Epithelial cell of esophagus (primary cell): ENCODE data around the gene TENM4.

ENCODE experiments used
- DNase-seq: peaks from one replicate; pipeline ENCODE4 v3.0.0; 2010; ENCODE audit warnings: low read depth
- H3K4me3 ChIP-seq: 2 replicates; pipeline ENCODE4 v1.5.1; 2011; ENCODE audit warnings: mild to moderate bottlenecking, low read length, control low read depth
- CTCF ChIP-seq: IDR thresholded peaks from 2 replicates; pipeline ENCODE4 v1.5.1; 2011; ENCODE audit warnings: low read depth, mild to moderate bottlenecking, low read length, control low read depth, inconsistent platforms; ENCODE audit not compliant: insufficient read depth; ENCODE audit errors: missing control alignments

The TENM4 gene

GRCh38 chr11:79344753-79345294, 96.0 kb downstream of the TENM4 start:
- no peak for TF ChIP-seq CTCF
- no peak for DNase-seq
- H3K4me3 ChIP-seq, result no peak overlapping the region

GRCh38 chr11:79342686-79343085, 98.1 kb downstream of the TENM4 start:
- no peak for TF ChIP-seq CTCF
- H3K4me3 ChIP-seq, result no peak overlapping the region
- DNase-seq, result no peak

- no peak for TF ChIP-seq CTCF
- H3K4me3 ChIP-seq, result no peak overlapping the region
- DNase-seq, result no peak
Measured at GRCh38 chr11:79342236-79342635, 98.6 kb downstream of the TENM4 start.

GRCh38 chr11:79340535-79340934, 100.3 kb downstream of the TENM4 start:
- no peak for DNase-seq
- H3K4me3 ChIP-seq, result no peak overlapping the region
- TF ChIP-seq CTCF, result no peak

DNA sequence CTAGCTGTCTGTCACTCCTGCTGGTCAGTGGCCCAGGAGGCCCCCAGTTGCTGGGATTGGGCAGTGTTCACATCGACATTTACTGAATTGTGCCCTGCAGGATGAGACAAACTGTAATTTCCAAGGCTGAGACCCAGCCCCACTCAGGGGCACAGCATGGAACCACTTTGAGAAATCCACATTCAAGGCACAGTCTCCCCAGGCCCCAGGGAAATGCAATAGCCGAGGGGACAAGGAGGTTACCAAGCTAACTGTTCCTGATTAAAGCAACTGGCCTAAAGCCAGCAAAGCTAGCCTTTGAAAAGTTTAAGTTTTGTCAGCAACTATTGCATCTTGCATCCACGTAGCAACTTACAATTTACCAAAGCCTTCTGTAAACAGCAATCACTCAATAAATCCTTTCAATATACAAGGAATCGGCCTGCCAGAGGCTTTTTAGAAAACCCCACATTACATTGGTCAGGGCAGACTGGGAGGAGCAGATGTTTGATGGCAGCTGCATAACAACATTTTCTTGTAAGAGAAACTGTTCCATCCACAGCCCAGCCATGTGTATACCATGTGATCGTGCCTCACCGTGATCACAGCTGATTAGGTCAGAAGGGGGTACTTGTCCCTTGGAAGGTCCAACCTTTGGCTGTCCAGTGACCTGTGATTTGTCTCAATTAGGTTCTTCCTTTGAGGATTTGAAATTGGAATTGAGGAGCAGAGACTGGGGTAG, 103.9 kb downstream of the TENM4 start:
- no peak for TF ChIP-seq CTCF
- DNase-seq, result no peak
- no peak overlapping the region for H3K4me3 ChIP-seq

DNA sequence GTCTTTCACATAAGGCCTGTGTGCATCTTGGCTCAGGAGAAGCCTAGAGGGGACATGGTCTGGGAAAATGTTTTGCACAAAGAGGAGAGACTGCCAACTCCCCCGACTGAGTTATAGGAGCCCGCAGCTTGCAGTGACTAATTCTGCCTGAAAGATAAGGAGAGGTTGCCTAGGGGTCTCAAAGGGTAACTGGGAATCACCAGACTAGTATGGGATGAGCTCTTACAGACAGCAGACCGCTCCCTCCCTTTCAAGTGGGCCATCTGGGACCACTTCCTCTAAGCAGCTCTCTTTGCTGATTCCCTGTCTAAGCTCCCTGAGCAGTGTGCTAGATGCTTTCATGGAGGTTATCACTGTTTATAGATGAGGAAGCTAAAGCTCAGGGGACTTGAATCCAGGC, 105.1 kb downstream of the TENM4 start:
- DNase-seq, result no peak
- TF ChIP-seq CTCF, result no peak
- H3K4me3 ChIP-seq, result no peak overlapping the region

- TF ChIP-seq CTCF, result no peak
Measured at GRCh38 chr11:79333355-79333754, 107.5 kb downstream of the TENM4 start.

More at GRCh38 chr11:79333355-79333754, 107.5 kb downstream of the TENM4 start:
- H3K4me3 ChIP-seq, result no peak overlapping the region
- no peak for DNase-seq
